GM23248 (cell line): ENCODE results near the gene ASS1. TPM values are rescaled to one million over a fixed set of nuclear protein-coding genes. Genes with fewer than 3 reads are reported as not detected.
"Not testable (repeated sequence)": the region's sequence is repeated elsewhere in the genome, so short reads cannot be mapped to it uniquely, and the experiment has no call there.

Source experiments
- DNase-seq: peaks from one replicate; pipeline ENCODE4 v3.0.0-alpha.2; 2015
- H2AFZ ChIP-seq: fragments of 200-600 bp; sonication (generic); 2 replicates; pipeline ENCODE4 v1.6.1; 2016; ENCODE audit warnings: antibody characterized with exemption
- H3F3A ChIP-seq: fragments of 200-600 bp; sonication (generic); 2 replicates; pipeline ENCODE4 v1.6.1; 2016; ENCODE audit warnings: mild to moderate bottlenecking, antibody characterized with exemption, mixed run types; ENCODE audit not compliant: insufficient read depth
- H3K27ac ChIP-seq: fragments of 200-600 bp; sonication (generic); 2 replicates; pipeline ENCODE4 v1.5.1; 2016; ENCODE audit warnings: mild to moderate bottlenecking
- H3K27me3 ChIP-seq: fragments of 200-600 bp; sonication (generic); replicated peaks from 2 replicates; pipeline ENCODE4 v1.6.1; 2016; ENCODE audit warnings: mild to moderate bottlenecking; ENCODE audit not compliant: insufficient read depth
- H3K36me3 ChIP-seq: fragments of 200-600 bp; sonication (generic); 2 replicates; pipeline ENCODE4 v1.6.1; 2016; ENCODE audit warnings: low read depth, mild to moderate bottlenecking
- H3K4me1 ChIP-seq: fragments of 200-600 bp; sonication (generic); 2 replicates; pipeline ENCODE4 v1.6.1; 2016; ENCODE audit warnings: mild to moderate bottlenecking; ENCODE audit not compliant: insufficient read depth
- H3K4me2 ChIP-seq: fragments of 200-600 bp; sonication (generic); one replicate; pipeline ENCODE4 v1.6.1; 2016; ENCODE audit warnings: mild to moderate bottlenecking; ENCODE audit not compliant: unreplicated experiment
- H3K4me3 ChIP-seq: fragments of 200-600 bp; sonication (generic); 2 replicates; pipeline ENCODE4 v1.5.1; 2016; ENCODE audit warnings: mild to moderate bottlenecking
- H3K79me2 ChIP-seq: fragments of 200-600 bp; sonication (generic); 2 replicates; pipeline ENCODE4 v1.6.1; 2016; ENCODE audit warnings: mild to moderate bottlenecking; ENCODE audit not compliant: insufficient read depth
- H3K9ac ChIP-seq: fragments of 200-600 bp; sonication (generic); 2 replicates; pipeline ENCODE4 v1.6.1; 2016; ENCODE audit warnings: mild to moderate bottlenecking
- H3K9me2 ChIP-seq: fragments of 200-600 bp; sonication (generic); 2 replicates; pipeline ENCODE4 v1.6.1; 2016; ENCODE audit warnings: mixed run types, mild to moderate bottlenecking, moderate library complexity; ENCODE audit not compliant: insufficient read depth
- H3K9me3 ChIP-seq: fragments of 200-600 bp; sonication (generic); one replicate; pipeline ENCODE4 v1.6.1; 2017; ENCODE audit warnings: low read depth
- H4K20me1 ChIP-seq: fragments of 200-600 bp; sonication (generic); 2 replicates; pipeline ENCODE4 v1.6.0; 2016; ENCODE audit not compliant: insufficient read depth
- EZH2 ChIP-seq: fragments of 200-600 bp; sonication (generic); IDR thresholded peaks from 2 replicates; pipeline ENCODE4 v1.6.1; 2018; ENCODE audit warnings: antibody characterized with exemption, mild to moderate bottlenecking; ENCODE audit not compliant: insufficient read depth, poor library complexity, severe bottlenecking
- EZH2phosphoT487 ChIP-seq: fragments of 200-600 bp; sonication (generic); IDR thresholded peaks from 2 replicates; pipeline ENCODE4 v1.6.1; 2018; ENCODE audit warnings: antibody characterized with exemption, moderate library complexity, mild to moderate bottlenecking, low read depth; ENCODE audit not compliant: insufficient read depth
- WGBS, 2 experiments: methylation state at CpG; one replicate each; pipeline ENCODE4 v1.1.6; 2015 to 2017; ENCODE audit warnings: low lambda C conversion rate in 2 of 2, low coverage in 1 of 2; ENCODE audit errors: missing lambda C conversion rate in 2 of 2; 5-methylcytosine and 5-hydroxymethylcytosine counted together
- in situ Hi-C: fragments of 300-500 bp; cut with MboI; formaldehyde crosslinking; loops from 2 replicates; pipeline ENCODE4 v1.15.0; 2020
- polyA plus RNA-seq: library from polyadenylated mRNA; unstranded; fragments of >200 nt; fragmentation: Nextera tagmentation; extraction: Ambion mirVana; gene quantifications from 2 replicates; pipeline ENCODE4 v1.2.1, GENCODE V29; 2016
- total RNA-seq: library from RNA; depleted of rRNA; stranded (reverse); fragments of >200 nt; shearing (Covaris generic); gene quantifications from 2 replicates; pipeline ENCODE4 v1.2.3, GENCODE V29; 2014

The ASS1 gene
- total and polyA plus RNA-seq, 2 experiments from 2014 or later, result 124 to 216 TPM

DNA sequence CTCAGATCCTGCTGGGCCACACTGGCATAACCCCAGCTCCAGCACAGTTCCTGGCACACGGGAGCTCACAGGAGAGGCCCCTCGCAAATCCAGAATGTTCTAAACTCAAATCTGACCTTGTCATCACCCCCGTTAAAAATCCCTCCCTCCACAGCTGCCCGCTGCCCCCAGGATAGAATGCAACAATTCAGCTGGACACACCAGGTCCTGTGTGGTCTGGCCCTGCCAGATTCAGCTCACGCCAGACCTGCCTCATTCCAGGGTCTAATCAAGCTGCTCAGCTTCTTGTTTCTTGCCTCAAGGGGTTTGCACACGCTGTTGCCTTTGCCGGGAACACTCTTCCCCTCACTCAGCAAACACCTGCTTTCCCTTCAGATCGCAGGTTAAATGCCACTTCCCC is 45.0 kb upstream of the ASS1 start:
- no peak for DNase-seq
- H3K79me2 ChIP-seq, result no peaks in the 10 kb centered on the region

DNA sequence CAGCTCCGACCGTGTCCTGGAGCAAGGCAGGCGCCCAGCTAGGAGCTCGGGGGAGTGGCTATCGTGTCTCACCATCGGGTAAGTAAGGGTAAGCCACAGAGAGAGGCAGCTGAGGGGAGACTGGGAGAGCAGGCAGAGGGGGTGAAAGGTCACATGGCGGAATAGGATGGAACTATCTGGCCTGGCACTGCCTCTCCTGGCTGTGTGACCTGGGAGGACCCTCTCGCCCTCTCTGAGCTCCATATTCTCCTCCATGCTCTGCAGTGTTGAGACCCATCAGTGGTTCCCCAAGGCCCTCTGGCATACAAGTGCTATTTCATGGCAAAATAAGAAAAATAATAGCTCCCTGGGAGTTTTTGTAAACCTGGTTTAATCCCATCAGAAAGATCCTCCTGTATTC is 43.9 kb upstream of the ASS1 start:
- H4K20me1 ChIP-seq, result no peaks in the 10 kb centered on the region
- H2AFZ ChIP-seq, result no peak overlapping the region
- no peaks in the 10 kb centered on the region for H3K4me1 ChIP-seq
- no peak overlapping the region for H3K9ac ChIP-seq
- H3K79me2 ChIP-seq, result no peaks in the 10 kb centered on the region
- H3K4me2 ChIP-seq, result no peak overlapping the region
- no peak overlapping the region for H3K4me3 ChIP-seq
- no peak for DNase-seq
- 54 to 64% methylated on average over 8 of the region's 8 CpGs for WGBS, 2 experiments
- H3F3A ChIP-seq, result no peaks in the 10 kb centered on the region
- no peaks in the 10 kb centered on the region for H3K36me3 ChIP-seq
- in situ Hi-C loops, result no loop called here
- H3K9me2 ChIP-seq, result no peaks in the 10 kb centered on the region
- H3K27me3 ChIP-seq, result peaks cover 10% of the 10 kb centered on the region
- no peaks in the 10 kb centered on the region for H3K9me3 ChIP-seq
- no peak overlapping the region for H3K27ac ChIP-seq
- TF ChIP-seq EZH2 (no peak), EZH2phosphoT487 (no peak)

More for the DNA sequence above, 45.0 kb upstream of the ASS1 start:
- Histone ChIP-seq H2AFZ (no peak overlapping the region), H3K9ac (no peak overlapping the region), H3K4me1 (no peaks in the 10 kb centered on the region), H3K9me2 (no peaks in the 10 kb centered on the region), H3K27me3 (peaks cover 10% of the 10 kb centered on the region), H3K36me3 (no peaks in the 10 kb centered on the region), H3K4me2 (no peak overlapping the region), H3K27ac (no peak overlapping the region), H3K9me3 (no peaks in the 10 kb centered on the region), H3F3A (no peaks in the 10 kb centered on the region), H3K4me3 (no peak overlapping the region), H4K20me1 (no peaks in the 10 kb centered on the region)
- in situ Hi-C loops, result no loop called here
- WGBS, 2 experiments, result 53 to 59% methylated on average over 8 of the region's 8 CpGs
- TF ChIP-seq EZH2phosphoT487, result no peak
- no peak for TF ChIP-seq EZH2

DNA sequence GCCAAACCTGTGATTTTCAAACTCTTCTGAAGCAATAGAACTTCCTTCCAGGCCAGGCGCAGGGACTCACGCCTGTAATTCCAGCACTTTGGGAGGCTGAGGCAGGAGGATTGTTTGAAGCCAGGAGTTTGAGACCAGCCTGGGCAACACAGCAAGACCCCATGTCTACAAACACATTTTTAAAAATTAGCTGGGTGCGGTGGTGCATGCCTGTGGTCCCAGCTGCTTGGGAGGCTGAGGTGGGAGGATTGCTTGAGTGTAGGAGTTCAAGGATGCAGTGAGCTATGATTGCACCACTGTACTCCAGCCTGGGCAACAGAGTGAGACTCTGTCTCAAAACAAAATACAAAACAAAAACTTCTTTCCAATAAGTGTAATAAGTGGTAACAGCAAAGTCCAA is 43.0 kb upstream of the ASS1 start:
- H2AFZ ChIP-seq, H3K4me1 ChIP-seq, H3K27ac ChIP-seq, H4K20me1 ChIP-seq, H3K36me3 ChIP-seq, H3K4me3 ChIP-seq, H3K4me2 ChIP-seq, H3F3A ChIP-seq, H3K27me3 ChIP-seq, DNase-seq, H3K79me2 ChIP-seq, H3K9me2 ChIP-seq, H3K9ac ChIP-seq, H3K9me3 ChIP-seq, in situ Hi-C loops: not testable (repeated sequence)
- WGBS, 2 experiments, result 66% methylated on average over 3 of the region's 3 CpGs

DNA sequence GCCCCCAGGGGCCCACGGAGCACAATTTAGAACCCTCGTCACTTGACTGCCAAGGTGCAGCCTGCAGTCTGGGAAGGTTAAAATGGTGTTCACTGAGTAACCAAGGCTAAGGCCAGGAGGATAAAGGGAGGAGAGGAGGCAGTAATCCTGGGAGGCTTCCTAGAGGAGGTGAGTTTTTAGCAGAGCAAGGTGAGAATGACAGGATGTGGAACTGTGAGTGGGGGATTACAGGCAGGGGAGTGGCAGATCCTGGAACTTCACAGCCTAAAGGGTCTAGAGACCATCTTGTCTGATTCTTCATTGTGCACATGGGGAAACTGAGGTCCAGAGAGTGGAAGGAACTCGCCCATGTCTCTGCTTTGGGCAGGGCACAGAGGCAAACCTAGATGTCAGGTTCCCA is 42.5 kb upstream of the ASS1 start:
- Histone ChIP-seq H3K4me2 (no peak overlapping the region), H3K9me2 (no peaks in the 10 kb centered on the region), H3K27ac (no peak overlapping the region), H3K79me2 (no peaks in the 10 kb centered on the region), H2AFZ (no peak overlapping the region), H3K27me3 (peaks cover 10% of the 10 kb centered on the region), H3K4me1 (no peaks in the 10 kb centered on the region), H3K36me3 (no peaks in the 10 kb centered on the region), H3K9me3 (no peaks in the 10 kb centered on the region), H3K4me3 (no peak overlapping the region), H3K9ac (no peak overlapping the region), H4K20me1 (no peaks in the 10 kb centered on the region), H3F3A (no peaks in the 10 kb centered on the region)
- TF ChIP-seq EZH2phosphoT487 (no peak), EZH2 (no peak)
- in situ Hi-C loops, result no loop called here
- DNase-seq, result no peak
- 63 to 72% methylated on average over 3 of the region's 3 CpGs for WGBS, 2 experiments

DNA sequence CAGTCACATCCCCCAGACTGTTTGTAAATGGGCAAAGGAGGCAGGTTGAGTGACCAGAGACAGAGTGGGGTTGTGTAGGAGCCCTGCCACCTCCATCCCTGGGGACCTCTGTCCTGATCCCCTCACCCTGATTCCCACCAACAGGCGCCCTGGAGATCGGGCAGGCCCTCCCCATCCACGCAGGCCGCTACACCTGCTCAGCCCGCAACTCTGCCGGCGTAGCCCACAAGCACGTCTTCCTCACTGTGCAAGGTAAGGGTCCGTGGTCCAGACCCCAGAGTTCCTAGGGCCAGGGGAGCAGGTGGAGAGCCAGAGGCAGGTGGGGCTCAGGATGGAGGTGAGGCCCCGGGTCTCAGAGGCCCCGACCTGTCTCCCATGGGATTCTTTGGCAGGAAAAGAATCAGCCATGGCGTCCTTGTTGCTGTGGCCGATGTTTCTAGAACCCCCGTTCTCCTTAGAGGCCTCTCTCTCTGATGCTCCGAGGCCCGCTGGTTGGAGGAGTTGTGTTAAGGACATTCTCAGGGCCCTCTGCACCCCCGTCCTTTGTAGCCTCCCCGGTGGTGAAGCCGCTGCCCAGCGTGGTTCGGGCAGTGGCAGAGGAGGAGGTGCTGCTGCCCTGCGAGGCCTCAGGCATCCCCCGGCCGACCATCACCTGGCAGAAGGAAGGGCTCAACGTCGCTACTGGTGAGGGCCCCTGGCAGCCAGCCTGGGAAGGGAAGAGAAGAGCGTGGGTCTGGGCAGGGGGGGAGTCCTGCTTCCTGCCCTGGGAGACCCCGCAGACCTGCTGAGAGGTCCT is 41.9 kb upstream of the ASS1 start:
- TF ChIP-seq EZH2 (no peak), EZH2phosphoT487 (no peak)
- H3K36me3 ChIP-seq, result no peaks in the 10 kb centered on the region

More for the DNA sequence above, 41.9 kb upstream of the ASS1 start:
- Histone ChIP-seq H3K79me2 (no peaks in the 10 kb centered on the region), H3K4me3 (no peak overlapping the region), H3K27ac (no peak overlapping the region), H4K20me1 (no peaks in the 10 kb centered on the region), H3K4me2 (no peak overlapping the region), H3K27me3 (peaks cover 10% of the 10 kb centered on the region), H3K9me2 (no peaks in the 10 kb centered on the region), H3F3A (no peaks in the 10 kb centered on the region), H2AFZ (no peak overlapping the region), H3K9ac (no peak overlapping the region), H3K9me3 (no peaks in the 10 kb centered on the region), H3K4me1 (no peaks in the 10 kb centered on the region)
- 66 to 71% methylated on average over 27 to 28 of the region's 28 CpGs for WGBS, 2 experiments
- no peak for DNase-seq
- in situ Hi-C loops, result no loop called here
